ENCODE data around the gene KCNIP4. TPM values are rescaled to one million over a fixed set of nuclear protein-coding genes. Genes with fewer than 3 reads are reported as not detected.

The KCNIP4 gene
- total and polyA plus RNA-seq, 2 of the 8 experiments (the other 6 are each of a cell fraction or from before 2014, with no cell fraction given), result 0.06 TPM; not detected in 1

DNA sequence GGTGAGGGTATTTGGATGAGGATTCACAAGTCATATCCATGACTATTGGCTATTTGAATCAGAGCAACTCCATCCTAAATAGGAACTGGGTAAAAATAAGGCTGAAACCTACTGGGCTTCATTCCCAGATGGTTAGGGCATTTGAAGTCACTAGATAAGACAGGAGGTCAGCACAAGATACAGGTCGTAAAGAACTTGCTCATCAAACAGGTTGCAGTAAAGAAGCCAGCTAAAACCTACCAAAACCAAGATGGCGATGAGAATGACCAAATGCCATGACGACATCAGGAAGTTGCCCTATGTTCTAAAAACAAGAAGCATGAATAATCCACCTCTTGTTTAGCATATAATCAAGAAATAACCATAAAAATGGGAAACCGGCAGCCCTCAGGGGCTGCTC is 1023.4 kb downstream of the KCNIP4 start:
- no peak overlapping the region for H3K9ac ChIP-seq (replicated peaks in 1 of 4; ENCODE audit: extremely low read depth in 1 of 4, low read depth in 3 of 4, low read length in 3 of 4)
- H4K91ac ChIP-seq (replicated peaks; ENCODE audit: insufficient read length, low read length), result no peak overlapping the region
- no peaks in the 10 kb centered on the region for H3K23me2 ChIP-seq (ENCODE audit: low read depth, low read length)
- FAIRE-seq (no peak), DNase-seq (ENCODE audit: low read depth in 1 of 2, low spot score in 2 of 2) (no peak)
- H4K20me1 ChIP-seq (replicated peaks in 1 of 2; ENCODE audit: control insufficient read depth in 1 of 2, insufficient read depth in 2 of 2, low read length in 2 of 2), result no peaks in the 10 kb centered on the region
- H3K23ac ChIP-seq (ENCODE audit: insufficient read length), result no peak overlapping the region
- H3K56ac ChIP-seq (replicated peaks; ENCODE audit: insufficient read length, low read depth, low read length), result no peak overlapping the region
- H2BK12ac ChIP-seq (ENCODE audit: low read depth, low read length), result no peak overlapping the region
- no peak overlapping the region for H2BK15ac ChIP-seq (ENCODE audit: low read length)
- no peak overlapping the region for H3K4me2 ChIP-seq (ENCODE audit: insufficient read depth in 1 of 2, low read depth in 2 of 2, low read length in 2 of 2)
- no peaks in the 10 kb centered on the region for H3K27me3 ChIP-seq (replicated peaks in 1 of 4; ENCODE audit: control insufficient read depth in 3 of 4, extremely low read depth in 1 of 4, insufficient read depth in 3 of 4, low read length in 3 of 4)
- no peak overlapping the region for H3K27ac ChIP-seq (ENCODE audit: low read depth, low read length)
- no peak overlapping the region for H4K8ac ChIP-seq (ENCODE audit: extremely low read depth, insufficient read depth, low read length)
- no peak overlapping the region for H2BK120ac ChIP-seq (replicated peaks; ENCODE audit: low read depth, low read length)
- H4K5ac ChIP-seq (ENCODE audit: insufficient read length, low read depth, low read length), result no peak overlapping the region
- H2AK5ac ChIP-seq (ENCODE audit: low read depth, low read length), result no peak overlapping the region
- no peak overlapping the region for H3K4me3 ChIP-seq (ENCODE audit: extremely low read depth in 1 of 4, insufficient read depth in 2 of 4, low read depth in 3 of 4, low read length in 4 of 4)
- no peak overlapping the region for H2BK20ac ChIP-seq (ENCODE audit: low read length)
- H2AFZ ChIP-seq (ENCODE audit: low read length), result no peak overlapping the region
- ChIA-PET POLR2A (ENCODE audit: partially characterized antibody) (no interaction called here), CTCF (ENCODE audit: partially characterized antibody) (no interaction called here)
- H3K18ac ChIP-seq (ENCODE audit: extremely low read depth, low read length), result no peak overlapping the region
- H3K36me3 ChIP-seq (ENCODE audit: control insufficient read depth in 2 of 4, insufficient read depth in 4 of 4, low read length in 3 of 4), result no peaks in the 10 kb centered on the region
- H3K9me3 ChIP-seq (ENCODE audit: insufficient read depth in 2 of 2, low read depth in 1 of 2, low read length in 1 of 2), result no peaks in the 10 kb centered on the region
- no peaks in the 10 kb centered on the region for H3K79me2 ChIP-seq (ENCODE audit: control insufficient read depth in 1 of 2, insufficient read depth in 2 of 2, low read length in 2 of 2)
- no peaks in the 10 kb centered on the region; a peak in 1 of 7 replicates for H3K4me1 ChIP-seq (replicated peaks in 1 of 4; ENCODE audit: control insufficient read depth in 3 of 4, insufficient read depth in 4 of 4, low read length in 3 of 4)
- H3K14ac ChIP-seq (ENCODE audit: insufficient read length), result no peak overlapping the region
- H3K4ac ChIP-seq (replicated peaks; ENCODE audit: insufficient read length, low read depth, low read length), result no peak overlapping the region
- H2BK5ac ChIP-seq (ENCODE audit: low read depth, low read length), result no peak overlapping the region
- WGBS, 2 experiments (ENCODE audit: extremely low coverage in 1 of 2, insufficient coverage in 1 of 2, insufficient read length in 1 of 2, insufficient replicate concordance in 2 of 2, low coverage in 1 of 2, low lambda C conversion rate in 2 of 2, missing lambda C conversion rate in 1 of 2), result 87% methylated on average over 4 of the region's 4 CpGs; no CpG with 5 or more reads in 1 of the 2 experiments
- H3K79me1 ChIP-seq (ENCODE audit: low read depth, low read length), result no peaks in the 10 kb centered on the region
- TF ChIP-seq BRCA1 (IDR thresholded peaks at IDR 0.05; ENCODE audit: low read depth, low read length) (no peak), CBX8 (IDR thresholded peaks at IDR 0.05; ENCODE audit: borderline replicate concordance, low read depth, low read length) (no peak), ASH2L (IDR thresholded peaks at IDR 0.05; ENCODE audit: low read length) (no peak), CEBPB (IDR thresholded peaks at IDR 0.05; ENCODE audit: low read depth, low read length) (no peak), POLR2AphosphoS5 (IDR thresholded peaks at IDR 0.05; ENCODE audit: low read depth, low read length) (no peak), CBX5 (IDR thresholded peaks at IDR 0.05; ENCODE audit: low read depth, low read length) (no peak), TBP (IDR thresholded peaks at IDR 0.05; ENCODE audit: low read depth, low read length) (no peak), GABPA (IDR thresholded peaks at IDR 0.05; ENCODE audit: borderline replicate concordance, insufficient read depth, low read length) (no peak), RXRA (IDR thresholded peaks at IDR 0.05; ENCODE audit: insufficient read depth, low read depth, low read length) (no peak), SAP30 (IDR thresholded peaks at IDR 0.05; ENCODE audit: insufficient read depth, insufficient replicate concordance, low read length) (no peak), EZH2 (IDR thresholded peaks at IDR 0.05; ENCODE audit: low read depth, low read length, severe bottlenecking) (no peak), TAF1 (IDR thresholded peaks at IDR 0.05; ENCODE audit: low read depth, low read length) (no peak), CHD2 (IDR thresholded peaks at IDR 0.05; ENCODE audit: low read length) (no peak), CTBP2 (IDR thresholded peaks at IDR 0.05; ENCODE audit: borderline replicate concordance, insufficient read depth, insufficient read length, low read length) (no peak)
- TF ChIP-seq, protein P1, sequence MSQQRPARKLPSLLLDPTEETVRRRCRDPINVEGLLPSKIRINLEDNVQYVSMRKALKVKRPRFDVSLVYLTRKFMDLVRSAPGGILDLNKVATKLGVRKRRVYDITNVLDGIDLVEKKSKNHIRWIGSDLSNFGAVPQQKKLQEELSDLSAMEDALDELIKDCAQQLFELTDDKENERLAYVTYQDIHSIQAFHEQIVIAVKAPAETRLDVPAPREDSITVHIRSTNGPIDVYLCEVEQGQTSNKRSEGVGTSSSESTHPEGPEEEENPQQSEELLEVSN (IDR thresholded peaks at IDR 0.05), result no peak

Data from H1 (cell line).